GM21526 (cell line): ENCODE measurements around the gene IGFBP1.

Source experiments
- ATAC-seq: cut with Tn5 transposase; IDR thresholded peaks from one replicate; pipeline ENCODE4 v1.9.1; 2021; ENCODE audit warnings: moderate library complexity; ENCODE audit not compliant: unreplicated experiment, low FRiP score

Gene IGFBP1

GRCh38 chr7:45878457-45879144 lies 9.7 kb upstream of the IGFBP1 start:
- no peak for ATAC-seq

DNA sequence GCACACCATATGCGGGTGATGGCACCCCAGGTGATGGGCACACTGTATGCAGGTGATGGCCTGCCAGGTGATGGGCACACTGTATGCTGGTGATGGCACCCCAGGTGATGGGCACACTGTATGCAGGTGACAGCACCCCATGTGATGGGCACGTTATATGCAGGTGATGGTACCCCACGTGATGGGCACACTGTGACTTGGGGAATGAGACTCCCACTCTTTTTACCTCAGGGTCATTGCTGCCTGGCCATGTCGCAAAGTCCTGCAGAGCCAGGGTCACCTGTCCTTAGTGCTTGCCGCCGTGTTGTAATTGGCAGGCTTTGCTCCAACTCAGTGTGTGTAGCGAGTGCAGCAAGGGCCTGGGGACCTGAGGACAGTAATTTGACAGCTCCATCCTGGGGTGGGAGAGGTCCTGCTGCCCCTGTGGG lies 7.8 kb upstream of the IGFBP1 start:
- no peak for ATAC-seq

- no peak for ATAC-seq
These were observed 7.0 kb upstream of the IGFBP1 start for GRCh38 chr7:45881280-45881758.

- ATAC-seq = no peak
These were observed 6.4 kb upstream of the IGFBP1 start for GRCh38 chr7:45881759-45882464.

DNA sequence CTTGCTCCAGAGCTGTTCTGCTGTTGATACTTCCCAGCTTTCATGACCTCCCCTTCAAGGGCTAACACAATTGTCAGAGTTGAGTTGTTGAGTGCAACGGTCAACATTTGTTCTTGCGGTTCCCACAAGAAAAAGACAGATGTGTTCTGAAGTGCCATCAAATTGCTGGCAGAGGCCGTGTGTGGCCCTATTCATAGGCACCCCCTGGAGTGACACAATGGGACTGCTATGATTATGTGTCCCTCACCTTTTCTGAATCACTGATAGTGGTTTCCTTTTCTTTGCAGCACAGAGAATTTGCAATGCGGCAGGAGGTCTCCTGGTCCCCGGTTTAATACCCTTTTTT lies 5.8 kb upstream of the IGFBP1 start:
- ATAC-seq = no peak

- no peak for ATAC-seq
These were observed 4.2 kb upstream of the IGFBP1 start for GRCh38 chr7:45884136-45884535.

DNA sequence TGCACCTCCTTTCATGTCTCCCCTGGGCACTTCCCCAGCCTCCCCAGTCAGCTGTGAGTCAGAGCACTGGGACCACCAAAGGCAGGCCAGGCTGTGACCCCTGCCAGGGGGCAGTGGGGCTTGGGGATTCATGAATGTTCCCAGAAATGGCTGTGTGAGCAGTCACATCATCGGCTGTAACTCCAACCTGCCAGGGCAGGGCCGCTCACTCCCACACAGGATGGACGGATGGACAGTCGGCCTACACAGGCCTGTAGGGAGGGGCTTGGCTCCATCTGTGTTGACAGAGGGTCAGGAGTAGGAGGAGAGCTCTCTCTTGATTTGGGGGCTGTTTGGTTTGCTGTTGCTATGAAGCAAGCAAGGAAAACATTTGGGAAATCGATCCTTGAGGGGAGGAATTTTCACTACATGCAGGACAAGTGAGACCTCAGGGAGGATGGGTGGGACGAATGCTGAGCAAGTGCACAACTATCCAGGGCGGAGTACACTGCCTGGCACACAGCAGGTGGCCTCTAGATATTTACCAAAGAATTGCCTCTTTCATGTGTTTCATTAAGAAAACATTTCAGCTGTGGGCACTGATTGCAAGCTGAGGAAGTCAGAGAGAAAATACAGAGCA lies 2.9 kb upstream of the IGFBP1 start:
- no peak for ATAC-seq

DNA sequence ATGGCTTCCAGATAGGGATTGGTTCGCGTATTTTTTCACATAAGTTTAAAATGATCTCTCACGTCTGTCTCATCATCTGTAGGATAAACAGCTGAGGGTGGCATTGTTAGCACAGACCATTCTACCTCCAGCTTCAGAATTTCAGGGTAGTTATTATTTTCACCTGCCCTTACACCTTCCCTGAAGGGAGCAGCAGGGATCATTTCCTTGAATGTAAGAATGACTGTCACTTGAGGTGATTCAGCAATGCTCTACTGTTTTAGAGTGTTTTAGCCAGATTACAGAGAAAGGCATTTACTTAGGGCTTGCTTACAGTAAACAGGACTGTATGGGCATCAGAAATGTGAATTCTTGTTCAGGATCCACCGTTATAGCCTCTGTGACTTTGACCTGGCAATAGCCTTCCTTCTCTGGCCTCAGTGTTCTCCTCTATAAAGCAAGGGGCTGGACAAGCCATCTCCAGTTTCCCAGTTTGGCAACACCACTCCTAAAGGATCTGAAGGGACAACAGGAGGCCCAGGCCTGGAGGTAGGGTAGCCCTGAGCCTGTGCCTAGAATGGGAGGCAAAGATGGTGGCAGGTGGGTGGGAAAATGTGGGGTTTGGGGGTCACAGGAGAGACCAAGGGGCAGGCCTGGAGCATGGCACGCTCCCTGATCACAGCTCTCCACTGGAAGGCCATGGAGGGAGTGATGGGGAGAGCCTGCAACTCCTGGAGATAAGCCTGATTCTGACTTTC lies 1.2 kb upstream of the IGFBP1 start:
- no peak for ATAC-seq

GRCh38 chr7:45888993-45889366 lies 692 bp downstream of the IGFBP1 start:
- ATAC-seq = no peak

- ATAC-seq = no peak
These were observed 1.2 kb downstream of the IGFBP1 start for GRCh38 chr7:45889367-45890067.

DNA sequence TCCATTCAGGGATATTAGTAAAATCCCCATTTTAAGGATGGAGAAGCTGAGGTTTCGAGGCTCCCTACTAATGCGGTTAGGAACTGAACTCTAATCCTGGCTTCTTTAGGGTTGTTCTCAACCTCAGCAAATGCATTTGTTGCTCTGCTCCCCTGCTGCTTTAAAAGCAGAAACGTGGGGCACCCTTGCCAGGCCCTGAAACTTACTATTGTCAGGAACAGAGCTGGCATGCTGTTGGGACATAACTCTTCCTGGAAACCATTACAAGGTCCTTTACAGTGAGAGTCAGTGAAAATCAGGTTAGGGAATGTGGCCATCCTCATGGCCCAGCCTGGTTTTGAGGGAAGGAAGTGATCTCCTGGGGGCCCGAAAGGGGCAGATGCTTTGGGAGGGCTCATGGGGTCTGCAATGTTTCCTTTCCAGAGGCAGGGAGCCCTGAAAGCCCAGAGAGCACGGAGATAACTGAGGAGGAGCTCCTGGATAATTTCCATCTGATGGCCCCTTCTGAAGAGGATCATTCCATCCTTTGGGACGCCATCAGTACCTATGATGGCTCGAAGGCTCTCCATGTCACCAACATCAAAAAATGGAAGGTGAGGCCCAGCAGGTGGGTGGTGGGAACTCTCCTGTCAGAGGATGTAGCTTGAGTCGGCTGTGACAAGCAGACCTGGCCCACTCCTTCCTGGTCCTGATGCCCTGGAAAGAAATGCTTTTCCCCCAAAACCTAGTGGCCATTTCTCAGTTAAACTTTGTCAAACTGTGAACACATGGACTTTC lies 2.0 kb downstream of the IGFBP1 start:
- ATAC-seq = no peak

GRCh38 chr7:45890902-45891461 lies 2.7 kb downstream of the IGFBP1 start:
- no peak for ATAC-seq

DNA sequence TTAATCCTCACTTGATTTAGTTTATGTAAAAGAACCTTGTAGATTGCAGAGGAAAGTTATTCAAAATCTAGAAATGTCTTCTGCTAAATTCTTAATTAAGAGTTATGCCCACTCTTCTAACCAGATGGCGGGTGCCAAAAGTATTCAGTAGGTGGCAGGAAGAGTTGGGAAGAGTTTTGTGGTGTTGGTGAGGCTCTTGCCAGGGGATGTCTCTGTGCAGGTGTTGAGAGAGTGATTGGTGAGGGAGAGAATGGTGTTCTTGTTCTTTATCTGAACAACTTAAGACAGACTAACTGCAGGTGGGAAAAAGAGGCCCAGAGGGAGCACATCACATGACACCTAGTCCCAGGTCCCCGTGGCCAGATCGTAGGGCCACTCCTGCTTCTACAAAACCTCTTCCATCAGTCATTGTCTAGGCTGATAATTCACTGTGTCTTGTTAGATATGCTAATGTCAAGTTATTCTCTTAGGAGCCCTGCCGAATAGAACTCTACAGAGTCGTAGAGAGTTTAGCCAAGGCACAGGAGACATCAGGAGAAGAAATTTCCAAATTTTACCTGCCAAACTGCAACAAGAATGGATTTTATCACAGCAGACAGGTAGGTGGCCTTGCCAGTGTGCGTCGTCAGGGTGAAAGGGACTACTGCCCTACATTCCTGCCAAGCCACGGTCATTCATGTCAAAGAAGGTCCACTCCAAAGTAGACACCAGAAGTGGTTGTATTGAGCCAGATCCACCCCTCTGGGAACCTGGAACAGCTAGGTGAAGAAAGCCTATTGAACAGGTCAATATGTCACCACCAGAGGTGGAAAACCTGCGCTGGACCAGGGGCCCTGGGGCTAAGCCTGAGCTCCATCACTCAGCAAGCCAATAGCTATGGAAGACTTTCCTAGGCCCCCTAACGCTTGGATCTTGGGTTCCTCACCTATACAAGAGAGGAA lies 3.4 kb downstream of the IGFBP1 start:
- no peak for ATAC-seq

DNA sequence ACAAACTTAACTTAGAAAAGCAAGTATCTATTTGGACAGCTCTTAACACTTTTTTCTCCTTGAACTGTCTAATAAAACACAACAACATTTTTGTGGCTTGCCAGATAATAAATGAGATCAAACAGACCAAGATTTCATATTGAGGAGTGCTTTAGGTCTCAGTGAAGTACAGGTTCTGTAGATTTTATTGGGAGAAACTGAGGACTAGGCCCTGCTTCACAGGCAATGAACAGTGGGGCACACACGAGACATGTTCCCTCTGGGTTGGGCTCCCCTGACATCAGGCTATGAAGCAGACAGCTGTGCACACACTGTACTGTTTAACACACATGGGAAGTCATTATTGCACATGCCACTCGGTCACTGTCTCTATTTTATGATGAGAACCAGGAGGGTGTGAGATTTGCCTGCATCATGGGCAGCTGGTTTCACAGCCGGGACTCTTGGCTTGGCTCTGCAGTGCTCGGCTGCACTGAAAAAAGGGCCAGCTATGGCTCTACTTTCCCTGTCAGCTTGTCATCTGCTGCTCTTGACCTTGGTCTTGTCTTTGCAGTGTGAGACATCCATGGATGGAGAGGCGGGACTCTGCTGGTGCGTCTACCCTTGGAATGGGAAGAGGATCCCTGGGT lies 4.2 kb downstream of the IGFBP1 start:
- no peak for ATAC-seq

GRCh38 chr7:45893374-45893995 lies 5.2 kb downstream of the IGFBP1 start:
- ATAC-seq = no peak

- no peak for ATAC-seq
These were observed 5.8 kb downstream of the IGFBP1 start for GRCh38 chr7:45893996-45894664.

DNA sequence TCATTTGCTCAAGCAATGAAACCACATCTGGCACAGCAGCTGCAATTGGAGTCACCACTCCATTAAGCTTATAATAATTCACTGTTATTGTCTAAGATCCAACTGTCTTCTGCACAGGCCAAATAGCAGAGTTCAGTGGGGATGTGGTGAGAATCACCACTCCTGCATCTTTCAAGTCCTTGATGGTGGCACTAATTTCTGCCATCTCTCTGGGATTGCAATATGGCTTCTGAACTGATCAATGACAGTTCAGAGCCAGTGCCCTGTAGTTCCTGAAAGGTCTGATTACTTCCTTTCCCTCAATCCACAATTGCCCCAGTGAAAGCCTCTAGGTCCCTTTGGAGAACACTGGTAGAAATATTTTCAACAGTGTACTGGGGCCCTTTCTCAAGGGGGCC lies 6.4 kb downstream of the IGFBP1 start:
- ATAC-seq = no peak
